GM19035 (cell line): ENCODE results near the gene ECSCR.
A peak's percentile ranks its signal among the peaks of the same experiment; 100 is the strongest.
"Not testable (repeated sequence)": the region's sequence is repeated elsewhere in the genome, so short reads cannot be mapped to it uniquely, and the experiment has no call there.

ENCODE experiments used
- ATAC-seq: cut with Tn5 transposase; IDR thresholded peaks from one replicate; pipeline ENCODE4 v1.9.1; 2021; ENCODE audit not compliant: unreplicated experiment

Gene ECSCR

GRCh38 chr5:139446956-139447779 is 15.4 kb downstream of the ECSCR start:
- ATAC-seq, result peak; percentile 60

GRCh38 chr5:139445325-139446170 is 17.0 kb downstream of the ECSCR start:
- no peak for ATAC-seq

GRCh38 chr5:139443831-139444453 is 18.6 kb downstream of the ECSCR start:
- ATAC-seq, result no peak

GRCh38 chr5:139440416-139440815 is 22.1 kb downstream of the ECSCR start:
- not testable (repeated sequence) for ATAC-seq

GRCh38 chr5:139439013-139439903 is 23.3 kb downstream of the ECSCR start, which contains the start of gene DNAJC18:
TSS of gene DNAJC18 (minus strand) at chr5:139439525. CDS start at chr5:139439445, 80 bp downstream.
- ATAC-seq, result peak; percentile 90

GRCh38 chr5:139438707-139439012 is 23.9 kb downstream of the ECSCR start:
- ATAC-seq, result no peak

- no peak for ATAC-seq
Measured at GRCh38 chr5:139435676-139436075, 26.9 kb downstream of the ECSCR start.

GRCh38 chr5:139431706-139432105 is 30.8 kb downstream of the ECSCR start:
- no peak for ATAC-seq

GRCh38 chr5:139430015-139430414 is 32.5 kb downstream of the ECSCR start:
- ATAC-seq, result no peak

- no peak for ATAC-seq
Measured at GRCh38 chr5:139426203-139426885, 36.2 kb downstream of the ECSCR start.

GRCh38 chr5:139425497-139425896 is 37.0 kb downstream of the ECSCR start:
- no peak for ATAC-seq

GRCh38 chr5:139422307-139422893 is 40.1 kb downstream of the ECSCR start:
- no peak for ATAC-seq

- no peak for ATAC-seq
Measured at GRCh38 chr5:139419226-139420192, 43.0 kb downstream of the ECSCR start.

- no peak for ATAC-seq
Measured at GRCh38 chr5:139418793-139419192, 43.8 kb downstream of the ECSCR start.

- ATAC-seq, result no peak
Measured at GRCh38 chr5:139417214-139417613, 45.3 kb downstream of the ECSCR start.

- ATAC-seq, result no peak
Measured at GRCh38 chr5:139416651-139417050, 45.9 kb downstream of the ECSCR start.

- ATAC-seq, result no peak
Measured at GRCh38 chr5:139415869-139416268, 46.7 kb downstream of the ECSCR start.

GRCh38 chr5:139415221-139415861 is 47.2 kb downstream of the ECSCR start:
- no peak for ATAC-seq
